HEK293 (cell line): ENCODE measurements around the gene MUSTN1.
A peak's percentile ranks its signal among the peaks of the same experiment; 100 is the strongest.

Experiments used
- CTCF ChIA-PET: fragments of 350-600 bp; formaldehyde crosslinking; extraction: SDS; loops from one replicate; lab custom pipeline; 2021; ENCODE audit warnings: antibody characterized with exemption; lab: Yijun Ruan, JAX
- POLR2A ChIA-PET: fragments of 300-600 bp; formaldehyde crosslinking; extraction: SDS; loops from one replicate; lab custom pipeline; 2020; ENCODE audit warnings: antibody characterized with exemption, inconsistent platforms; lab: Yijun Ruan, JAX
- H3K27ac ChIP-seq: fragments of 200-500 bp; sonication (Bioruptor generic); 2 replicates; pipeline ENCODE4 v1.5.1; 2014; ENCODE audit warnings: low read depth, low read length, control low read depth, inconsistent platforms; ENCODE audit errors: extremely low read depth
- H3K36me3 ChIP-seq, 2 experiments: fragments of 200-500 bp in 1 of 2; sonication (Bioruptor generic) in 1 of 2; 1 replicate in 1 of 2; 2 replicates in 1 of 2; pipeline ENCODE4 v1.5.1; 2014 to 2017; ENCODE audit warnings: inconsistent platforms in 2 of 2, low read length in 2 of 2; ENCODE audit not compliant: control insufficient read depth in 2 of 2, insufficient read depth in 1 of 2
- H3K4me1 ChIP-seq: fragments of 200-500 bp; sonication (Bioruptor generic); 2 replicates; pipeline ENCODE4 v1.5.1; 2014; ENCODE audit warnings: mild to moderate bottlenecking, low read length, inconsistent platforms; ENCODE audit not compliant: control insufficient read depth, insufficient read depth
- H3K4me3 ChIP-seq: 2 replicates; pipeline ENCODE4 v1.5.1; 2011; ENCODE audit warnings: low read depth, mild to moderate bottlenecking, control low read depth, low read length, moderate library complexity
- H3K9me3 ChIP-seq: fragments of 200-500 bp; sonication (Bioruptor generic); 2 replicates; pipeline ENCODE4 v1.5.1; 2014; ENCODE audit warnings: low read depth, low read length, inconsistent platforms; ENCODE audit not compliant: control insufficient read depth, insufficient read depth
- BCL6B ChIP-seq: fragments of 450-650 bp; formaldehyde crosslinking; IDR thresholded peaks from 2 replicates; pipeline ENCODE4 v1.5.1; 2017; ENCODE audit warnings: missing biosample characterization, missing genetic modification characterization
- ELK4 ChIP-seq: IDR thresholded peaks from 2 replicates; pipeline ENCODE4 v1.6.1; 2011; ENCODE audit warnings: mild to moderate bottlenecking, low read depth, low read length, borderline replicate concordance
- GFI1B ChIP-seq: fragments of 450-650 bp; formaldehyde crosslinking; IDR thresholded peaks from 2 replicates; pipeline ENCODE4 v1.5.1; 2016; ENCODE audit warnings: missing biosample characterization, missing genetic modification characterization
- GLIS1 ChIP-seq: fragments of 450-650 bp; formaldehyde crosslinking; IDR thresholded peaks from 2 replicates; pipeline ENCODE4 v1.5.1; 2016; ENCODE audit warnings: missing biosample characterization, missing genetic modification characterization
- PRDM2 ChIP-seq: fragments of 450-650 bp; formaldehyde crosslinking; IDR thresholded peaks from 2 replicates; pipeline ENCODE4 v1.5.1; 2016; ENCODE audit warnings: missing biosample characterization, missing genetic modification characterization, borderline replicate concordance
- SP2 ChIP-seq: fragments of 450-650 bp; formaldehyde crosslinking; IDR thresholded peaks from 2 replicates; pipeline ENCODE4 v1.5.1; 2016; ENCODE audit warnings: missing biosample characterization, missing genetic modification characterization
- ZFHX2 ChIP-seq: fragments of 450-650 bp; formaldehyde crosslinking; conservative IDR thresholded peaks from 2 replicates; pipeline ENCODE4 v1.5.1; 2016; ENCODE audit warnings: missing biosample characterization, missing genetic modification characterization
- ZNF211 ChIP-seq: fragments of 450-650 bp; formaldehyde crosslinking; IDR thresholded peaks from 2 replicates; pipeline ENCODE4 v1.5.1; 2016; ENCODE audit warnings: low read depth, missing biosample characterization, missing genetic modification characterization
- ZNF223 ChIP-seq: fragments of 450-650 bp; formaldehyde crosslinking; IDR thresholded peaks from 2 replicates; pipeline ENCODE4 v1.5.1; 2016; ENCODE audit warnings: missing biosample characterization, missing genetic modification characterization
- ZNF239 ChIP-seq: fragments of 450-650 bp; formaldehyde crosslinking; IDR thresholded peaks from 2 replicates; pipeline ENCODE4 v1.5.1; 2016; ENCODE audit warnings: missing biosample characterization, missing genetic modification characterization
- ZNF24 ChIP-seq: fragments of 450-650 bp; formaldehyde crosslinking; IDR thresholded peaks from 2 replicates; pipeline ENCODE4 v1.5.1; 2016; ENCODE audit warnings: missing biosample characterization, missing genetic modification characterization
- ZNF366 ChIP-seq: fragments of 450-650 bp; formaldehyde crosslinking; conservative IDR thresholded peaks from 2 replicates; pipeline ENCODE4 v1.5.1; 2016; ENCODE audit warnings: missing biosample characterization, missing genetic modification characterization
- ZNF433 ChIP-seq: fragments of 450-650 bp; formaldehyde crosslinking; IDR thresholded peaks from 2 replicates; pipeline ENCODE4 v1.5.1; 2016; ENCODE audit warnings: missing biosample characterization, missing genetic modification characterization, low read depth
- ZNF488 ChIP-seq: fragments of 450-650 bp; formaldehyde crosslinking; IDR thresholded peaks from 2 replicates; pipeline ENCODE4 v1.5.1; 2016; ENCODE audit warnings: missing biosample characterization, missing genetic modification characterization
- ZNF513 ChIP-seq: fragments of 450-650 bp; IDR thresholded peaks from 2 replicates; pipeline ENCODE4 v1.5.1; 2018; ENCODE audit warnings: missing biosample characterization, missing genetic modification characterization
- ZNF530 ChIP-seq: fragments of 450-650 bp; formaldehyde crosslinking; IDR thresholded peaks from 2 replicates; pipeline ENCODE4 v1.5.1; 2016; ENCODE audit warnings: low read depth, missing biosample characterization, missing genetic modification characterization
- ZNF660 ChIP-seq: fragments of 450-650 bp; IDR thresholded peaks from 2 replicates; pipeline ENCODE4 v1.5.1; 2018; ENCODE audit warnings: missing biosample characterization, mild to moderate bottlenecking, missing genetic modification characterization
- ZNF664 ChIP-seq: fragments of 450-650 bp; formaldehyde crosslinking; IDR thresholded peaks from 2 replicates; pipeline ENCODE4 v1.5.1; 2016; ENCODE audit warnings: missing biosample characterization, missing genetic modification characterization
- ZNF704 ChIP-seq: fragments of 450-650 bp; formaldehyde crosslinking; IDR thresholded peaks from 2 replicates; pipeline ENCODE4 v1.5.1; 2016; ENCODE audit warnings: missing biosample characterization, missing genetic modification characterization
- ZNF707 ChIP-seq: fragments of 450-650 bp; formaldehyde crosslinking; IDR thresholded peaks from 2 replicates; pipeline ENCODE4 v1.5.1; 2016; ENCODE audit warnings: missing biosample characterization, missing genetic modification characterization
- ZNF747 ChIP-seq: fragments of 450-650 bp; formaldehyde crosslinking; IDR thresholded peaks from 2 replicates; pipeline ENCODE4 v1.5.1; 2016; ENCODE audit warnings: missing biosample characterization, missing genetic modification characterization
- ZSCAN16 ChIP-seq: fragments of 450-650 bp; formaldehyde crosslinking; IDR thresholded peaks from 2 replicates; pipeline ENCODE4 v1.5.1; 2016; ENCODE audit warnings: missing biosample characterization, missing genetic modification characterization

Gene MUSTN1

GRCh38 chr3:52874160-52874701, 39.4 kb upstream of the MUSTN1 start:
- Histone ChIP-seq H3K4me3 (no peak overlapping the region), H3K36me3 (peaks cover 0 to 3% of the 10 kb centered on the region in 2 experiments; a peak in 1 of 3 replicates), H3K9me3 (no peaks in the 10 kb centered on the region), H3K4me1 (no peaks in the 10 kb centered on the region), H3K27ac (no peak overlapping the region)
- TF ChIP-seq GFI1B (tag by site-specific recombination) = no peak
- TF ChIP-seq ZNF223 (tag by site-specific recombination) = no peak
- no peak for TF ChIP-seq ZNF211 (tag by site-specific recombination)
- TF ChIP-seq ZNF664 (tag by site-specific recombination) = peak; percentile 54; the same call in 1 of the 2 replicates
- no peak for TF ChIP-seq ZNF704
- CTCF ChIA-PET = no interaction called here
- POLR2A ChIA-PET = interaction anchor here (0.6 kb wide), 1 partner anchor 94 kb away, joined by 4 read pairs; no protein-coding TSS in a partner anchor

GRCh38 chr3:52873433-52874159, 38.8 kb upstream of the MUSTN1 start:
- POLR2A ChIA-PET = no interaction called here
- no peaks in the 10 kb centered on the region for H3K9me3 ChIP-seq
- no peaks in the 10 kb centered on the region for H3K4me1 ChIP-seq
- H3K4me3 ChIP-seq = no peak overlapping the region
- H3K36me3 ChIP-seq = no peaks in the 10 kb centered on the region
- H3K27ac ChIP-seq = no peak overlapping the region
- CTCF ChIA-PET = no interaction called here
- TF ChIP-seq ELK4 (no peak), ZNF747 (no peak), ZNF488 (tag by site-specific recombination) (no peak), ZNF660 (tag by site-specific recombination) (no peak), ZFHX2 (no peak; the same call in 1 of the 2 replicates), ZNF530 (tag by site-specific recombination) (no peak), BCL6B (tag by site-specific recombination) (no peak), ZNF24 (tag by site-specific recombination) (no peak), GLIS1 (tag by site-specific recombination) (no peak), ZNF433 (tag by site-specific recombination) (no peak), ZNF366 (no peak), ZNF664 (tag by site-specific recombination) (no peak), PRDM2 (tag by site-specific recombination) (no peak), ZNF707 (no peak), ZNF513 (tag by site-specific recombination) (no peak), ZNF239 (tag by site-specific recombination) (no peak), SP2 (tag by site-specific recombination) (no peak), ZSCAN16 (tag by site-specific recombination) (no peak)
